ENCODE measurements around the gene GOLGA2. TPM values are rescaled to one million over a fixed set of nuclear protein-coding genes. Genes with fewer than 3 reads are reported as not detected.

Gene GOLGA2, protein sequence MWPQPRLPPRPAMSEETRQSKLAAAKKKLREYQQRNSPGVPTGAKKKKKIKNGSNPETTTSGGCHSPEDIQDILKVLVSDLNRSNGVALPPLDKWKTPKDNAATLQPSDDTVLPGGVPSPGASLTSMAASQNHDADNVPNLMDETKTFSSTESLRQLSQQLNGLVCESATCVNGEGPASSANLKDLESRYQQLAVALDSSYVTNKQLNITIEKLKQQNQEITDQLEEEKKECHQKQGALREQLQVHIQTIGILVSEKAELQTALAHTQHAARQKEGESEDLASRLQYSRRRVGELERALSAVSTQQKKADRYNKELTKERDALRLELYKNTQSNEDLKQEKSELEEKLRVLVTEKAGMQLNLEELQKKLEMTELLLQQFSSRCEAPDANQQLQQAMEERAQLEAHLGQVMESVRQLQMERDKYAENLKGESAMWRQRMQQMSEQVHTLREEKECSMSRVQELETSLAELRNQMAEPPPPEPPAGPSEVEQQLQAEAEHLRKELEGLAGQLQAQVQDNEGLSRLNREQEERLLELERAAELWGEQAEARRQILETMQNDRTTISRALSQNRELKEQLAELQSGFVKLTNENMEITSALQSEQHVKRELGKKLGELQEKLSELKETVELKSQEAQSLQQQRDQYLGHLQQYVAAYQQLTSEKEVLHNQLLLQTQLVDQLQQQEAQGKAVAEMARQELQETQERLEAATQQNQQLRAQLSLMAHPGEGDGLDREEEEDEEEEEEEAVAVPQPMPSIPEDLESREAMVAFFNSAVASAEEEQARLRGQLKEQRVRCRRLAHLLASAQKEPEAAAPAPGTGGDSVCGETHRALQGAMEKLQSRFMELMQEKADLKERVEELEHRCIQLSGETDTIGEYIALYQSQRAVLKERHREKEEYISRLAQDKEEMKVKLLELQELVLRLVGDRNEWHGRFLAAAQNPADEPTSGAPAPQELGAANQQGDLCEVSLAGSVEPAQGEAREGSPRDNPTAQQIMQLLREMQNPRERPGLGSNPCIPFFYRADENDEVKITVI
- 100 to 1,000 TPM in 1 of 2 donors, 10 to 100 TPM in 1; 53.2 to 138 TPM for total RNA-seq

DNA sequence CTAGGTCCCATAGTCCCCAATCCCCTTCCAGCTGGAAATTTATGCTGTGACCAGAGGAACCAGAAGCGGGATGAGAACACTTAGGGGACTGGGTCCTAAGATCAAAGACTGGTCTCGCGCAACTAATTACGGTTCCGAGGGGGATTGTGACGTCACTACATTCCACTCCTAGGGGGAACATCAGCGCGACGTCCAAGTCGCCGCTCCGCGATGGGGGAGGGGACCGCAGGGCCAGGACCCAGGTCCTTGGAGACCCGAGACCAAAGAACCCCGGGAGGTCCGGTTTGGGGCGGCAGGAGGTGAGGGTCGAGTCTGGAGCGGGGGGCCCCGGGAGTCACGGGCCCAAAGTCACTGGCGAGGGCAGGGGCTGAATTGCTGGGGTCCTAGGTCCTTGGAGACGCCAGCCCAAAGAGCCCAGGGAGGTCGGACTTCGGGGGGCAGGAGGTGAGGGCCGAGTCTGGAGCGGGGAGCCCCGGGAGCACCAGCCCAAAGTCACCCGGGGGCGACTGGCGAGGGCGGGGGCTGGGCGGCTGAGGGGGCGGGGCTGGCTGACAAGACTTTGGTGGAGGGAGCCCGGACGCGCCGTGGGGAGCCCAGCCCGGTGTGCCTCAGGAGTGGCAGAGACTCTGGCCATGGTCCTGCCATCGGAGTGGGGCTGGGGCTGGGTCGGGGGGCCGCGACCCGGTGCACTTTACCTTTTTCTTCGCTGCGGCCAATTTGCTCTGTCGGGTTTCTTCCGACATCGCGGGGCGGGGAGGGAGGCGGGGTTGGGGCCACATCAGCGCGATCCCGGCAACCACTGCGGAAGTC, at the start of gene GOLGA2:
TSS of gene GOLGA2 (minus strand) at position 810 of the 810 bp plus-strand sequence. CDS start at position 779, 31 bp downstream.
- no peak for TF ChIP-seq POLR2A (IDR thresholded peaks at IDR 0.05)
- TF ChIP-seq, protein P1, sequence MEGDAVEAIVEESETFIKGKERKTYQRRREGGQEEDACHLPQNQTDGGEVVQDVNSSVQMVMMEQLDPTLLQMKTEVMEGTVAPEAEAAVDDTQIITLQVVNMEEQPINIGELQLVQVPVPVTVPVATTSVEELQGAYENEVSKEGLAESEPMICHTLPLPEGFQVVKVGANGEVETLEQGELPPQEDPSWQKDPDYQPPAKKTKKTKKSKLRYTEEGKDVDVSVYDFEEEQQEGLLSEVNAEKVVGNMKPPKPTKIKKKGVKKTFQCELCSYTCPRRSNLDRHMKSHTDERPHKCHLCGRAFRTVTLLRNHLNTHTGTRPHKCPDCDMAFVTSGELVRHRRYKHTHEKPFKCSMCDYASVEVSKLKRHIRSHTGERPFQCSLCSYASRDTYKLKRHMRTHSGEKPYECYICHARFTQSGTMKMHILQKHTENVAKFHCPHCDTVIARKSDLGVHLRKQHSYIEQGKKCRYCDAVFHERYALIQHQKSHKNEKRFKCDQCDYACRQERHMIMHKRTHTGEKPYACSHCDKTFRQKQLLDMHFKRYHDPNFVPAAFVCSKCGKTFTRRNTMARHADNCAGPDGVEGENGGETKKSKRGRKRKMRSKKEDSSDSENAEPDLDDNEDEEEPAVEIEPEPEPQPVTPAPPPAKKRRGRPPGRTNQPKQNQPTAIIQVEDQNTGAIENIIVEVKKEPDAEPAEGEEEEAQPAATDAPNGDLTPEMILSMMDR (IDR thresholded peaks at IDR 0.05): no peak
- H3K4me3 ChIP-seq: peak within 1 kb of the TSS; percentile 59 to 75
- H3K4me1 ChIP-seq: peaks cover 28% of the 10 kb centered on the region
- peak; percentile 56 for ATAC-seq
- no peaks in the 10 kb centered on the region for H3K9me3 ChIP-seq
- WGBS, 2 donors: 0% methylated on average over 13 to 38 of the region's 57 CpGs
- peak; percentile 34 to 48 (median 40) for DNase-seq
- intact Hi-C loops (cut with DNase I): no loop called here
- peak within 1 kb of the TSS; percentile 65 to 86 (median 72) for H3K27ac ChIP-seq
- no peaks in the 10 kb centered on the region for H3K27me3 ChIP-seq
- peaks cover 0 to 2% of the 10 kb centered on the region in 2 donors for H3K36me3 ChIP-seq (replicated peaks in 1 of 2; ENCODE audit: insufficient read depth in 1 of 2, low read depth in 2 of 2)

DNA sequence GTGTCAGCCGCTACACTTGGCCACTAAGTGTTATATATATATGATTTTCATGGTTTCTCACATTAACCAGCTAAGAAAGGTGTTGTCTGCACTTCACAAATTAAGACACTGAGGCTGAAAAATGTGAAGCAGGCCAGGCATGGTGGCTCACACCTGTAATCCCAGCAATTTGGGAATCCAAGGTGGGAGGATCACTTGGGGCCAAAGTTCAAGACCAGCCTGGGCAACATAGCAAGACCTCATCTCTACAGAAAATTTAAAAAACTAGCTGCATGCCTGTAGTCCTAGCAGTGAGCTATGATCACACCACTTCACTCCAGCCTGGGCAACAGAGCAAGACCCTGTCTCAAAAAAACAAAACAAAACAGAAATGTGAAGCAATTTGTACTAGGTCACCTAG, 48.6 kb upstream of the GOLGA2 start:
- intact Hi-C loops (cut with DNase I): no loop called here
- H3K9me3 ChIP-seq: no peaks in the 10 kb centered on the region
- DNase-seq: no peak

DNA sequence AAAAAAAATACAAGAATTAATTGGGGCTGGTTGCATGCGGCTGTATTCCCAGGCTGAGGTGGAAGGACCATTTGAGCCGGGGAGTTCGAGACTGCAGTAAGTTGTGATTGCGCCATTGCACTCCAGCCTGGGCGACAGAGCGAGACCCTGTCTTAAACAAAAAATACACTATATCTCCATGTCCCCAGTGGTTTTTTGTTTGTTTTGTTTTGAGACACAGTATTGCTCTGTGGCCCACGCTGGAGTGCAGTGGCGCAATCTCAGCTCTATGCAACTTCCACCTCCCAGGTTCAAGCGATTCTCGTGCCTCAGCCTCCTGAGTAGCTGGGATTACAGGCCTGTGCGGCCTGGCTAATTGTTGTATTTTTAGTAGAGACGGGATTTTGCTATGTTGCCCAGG, 48.0 kb upstream of the GOLGA2 start:
- H3K27me3 ChIP-seq: no peaks in the 10 kb centered on the region
- intact Hi-C loops (cut with DNase I): no loop called here
- 74 to 84% methylated on average over 12 of the region's 12 CpGs for WGBS, 2 donors
- peaks cover 24% of the 10 kb centered on the region for H3K4me1 ChIP-seq
- no peak overlapping the region for H3K27ac ChIP-seq
- DNase-seq (no peak), ATAC-seq (no peak)
- H3K36me3 ChIP-seq (replicated peaks in 1 of 2; ENCODE audit: insufficient read depth in 1 of 2, low read depth in 2 of 2): peaks cover 0 to 4% of the 10 kb centered on the region in 2 donors
- peak overlapping the region in 1 of 2 donors; percentile 77 for H3K4me3 ChIP-seq
- no peaks in the 10 kb centered on the region for H3K9me3 ChIP-seq
- no peak for TF ChIP-seq POLR2A (IDR thresholded peaks at IDR 0.05)
- TF ChIP-seq, protein P1 (IDR thresholded peaks at IDR 0.05): no peak

More for the DNA sequence above, 48.6 kb upstream of the GOLGA2 start:
- H3K27me3 ChIP-seq: no peaks in the 10 kb centered on the region
- no peak for ATAC-seq
- H3K36me3 ChIP-seq (replicated peaks in 1 of 2; ENCODE audit: insufficient read depth in 1 of 2, low read depth in 2 of 2): peaks cover 0 to 4% of the 10 kb centered on the region in 2 donors
- no peak overlapping the region for H3K4me3 ChIP-seq
- no peak overlapping the region for H3K27ac ChIP-seq
- WGBS, 2 donors: 100% methylated on average over 1 of the region's 1 CpG
- TF ChIP-seq, protein P1 (IDR thresholded peaks at IDR 0.05): no peak
- TF ChIP-seq POLR2A (IDR thresholded peaks at IDR 0.05): no peak
- H3K4me1 ChIP-seq: peaks cover 24% of the 10 kb centered on the region

DNA sequence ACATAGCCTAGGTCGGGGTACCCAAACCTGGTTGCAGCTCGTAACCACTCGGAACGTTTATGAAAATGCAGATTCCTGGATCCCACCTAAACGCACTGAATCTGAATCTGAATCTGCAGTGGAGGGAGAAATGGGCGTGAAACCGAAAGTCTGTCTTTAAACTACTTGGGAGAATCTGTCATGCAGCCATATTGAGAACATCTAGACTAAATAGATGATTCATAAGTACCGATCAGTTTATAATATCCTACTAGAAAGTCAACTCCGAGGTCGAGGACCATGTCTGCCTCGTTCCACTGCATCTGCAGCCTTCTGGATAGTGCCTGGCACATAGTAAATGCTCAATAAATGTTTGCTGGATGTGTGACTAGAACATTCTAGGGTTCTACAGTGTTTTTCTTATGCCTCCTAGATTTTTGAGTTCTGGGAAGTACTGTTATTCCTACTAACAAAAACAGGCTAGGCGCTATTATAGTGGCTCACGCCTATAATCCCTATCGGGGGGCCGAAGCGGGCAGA, 47.5 kb upstream of the GOLGA2 start:
- Histone ChIP-seq H3K4me1 (peaks cover 24% of the 10 kb centered on the region), H3K27ac (peak overlapping the region in 3 of 4 donors; percentile 82 to 93 (median 87))
- WGBS, 2 donors: 20 to 34% methylated on average over 11 to 16 of the region's 16 CpGs

More for the DNA sequence above, 47.5 kb upstream of the GOLGA2 start:
- Histone ChIP-seq H3K4me3 (peak overlapping the region; percentile 77 to 88), H3K9me3 (no peaks in the 10 kb centered on the region), H3K36me3 (replicated peaks in 1 of 2; ENCODE audit: insufficient read depth in 1 of 2, low read depth in 2 of 2) (peaks cover 0 to 4% of the 10 kb centered on the region in 2 donors), H3K27me3 (no peaks in the 10 kb centered on the region)
- intact Hi-C loops (cut with DNase I): no loop called here
- DNase-seq (no peak), ATAC-seq (no peak)
- TF ChIP-seq, protein P1 (IDR thresholded peaks at IDR 0.05): no peak

Measured in body of pancreas (tissue), 4 donors.